ENCODE results near the gene SPIN3. TPM values are rescaled to one million over a fixed set of nuclear protein-coding genes. Genes with fewer than 3 reads are reported as not detected.

Gene SPIN3
- total and polyA plus RNA-seq, 3 experiments from 2014 or later, result 3.2 to 7.1 (median 5.6) TPM

Other genes with a start within 250 kb of the SPIN3 start
- 1 to 10 TPM; 7.8 to 8.4 TPM for gene SPIN2B, start 126.0 kb upstream of the SPIN3 start, total RNA-seq
- gene SPIN2B, start 126.0 kb upstream of the SPIN3 start, polyA plus RNA-seq, result 20.5 TPM
- gene SPIN2A, start 141.9 kb upstream of the SPIN3 start, total RNA-seq, result under 1 TPM; 0.18 to 0.47 TPM
- 0.13 TPM for gene SPIN2A, start 141.9 kb upstream of the SPIN3 start, polyA plus RNA-seq